HepG2 (cell line): ENCODE results near the gene RILPL1. TPM values are rescaled to one million over a fixed set of nuclear protein-coding genes. Genes with fewer than 3 reads are reported as not detected.
A peak's percentile ranks its signal among the peaks of the same experiment; 100 is the strongest.

Experiments
- BRD4 ChIP-seq: sonication (generic); formaldehyde crosslinking; IDR thresholded peaks from 2 replicates; pipeline ENCODE4 v1.4.0; 2020; ENCODE audit warnings: missing genetic modification reagents
- CBX5 ChIP-seq: sonication (generic); formaldehyde crosslinking; IDR thresholded peaks from 2 replicates; pipeline ENCODE4 v1.4.0; 2020; ENCODE audit warnings: missing genetic modification reagents, borderline replicate concordance
- CHD4 ChIP-seq: fragments of 200-600 bp; sonication (generic); IDR thresholded peaks from 2 replicates; pipeline ENCODE4 v1.7.0; 2017; ENCODE audit warnings: mild to moderate bottlenecking, low read length, borderline replicate concordance
- EED ChIP-seq: sonication (generic); formaldehyde crosslinking; IDR thresholded peaks from 2 replicates; pipeline ENCODE4 v1.5.0; 2020; ENCODE audit warnings: mild to moderate bottlenecking, missing genetic modification reagents
- ETV5 ChIP-seq: IDR thresholded peaks from 2 replicates; pipeline ENCODE4 v1.6.1; 2018; ENCODE audit warnings: missing biosample characterization, missing genetic modification reagents, inconsistent platforms, borderline replicate concordance
- FOSL1 ChIP-seq: sonication (generic); formaldehyde crosslinking; IDR thresholded peaks from 2 replicates; pipeline ENCODE4 v1.9.0; 2021; ENCODE audit warnings: missing genetic modification reagents, borderline replicate concordance
- HMG20A ChIP-seq: IDR thresholded peaks from 2 replicates; pipeline ENCODE4 v1.6.1; 2016; ENCODE audit warnings: borderline replicate concordance
- HMGXB3 ChIP-seq: sonication (generic); formaldehyde crosslinking; IDR thresholded peaks from 2 replicates; pipeline ENCODE4 v1.4.0; 2020; ENCODE audit warnings: missing genetic modification reagents, borderline replicate concordance
- MBNL3 ChIP-seq: fragments of 250-450 bp; sonication (Bioruptor Pico); conservative IDR thresholded peaks from 2 replicates; pipeline ENCODE4 v1.8.0; 2022; ENCODE audit warnings: mild to moderate bottlenecking, inconsistent platforms
- MYPOP ChIP-seq: sonication (generic); formaldehyde crosslinking; IDR thresholded peaks from 2 replicates; pipeline ENCODE4 v1.8.1; 2023; ENCODE audit warnings: mild to moderate bottlenecking, moderate library complexity, missing genetic modification reagents
- NCOR1 ChIP-seq: fragments of 200-600 bp; sonication (generic); IDR thresholded peaks from 2 replicates; pipeline ENCODE4 v1.7.0; 2017; ENCODE audit warnings: antibody characterized with exemption, low read length, borderline replicate concordance
- PRMT3 ChIP-seq: sonication (generic); formaldehyde crosslinking; IDR thresholded peaks from 2 replicates; pipeline ENCODE4 v1.8.1; 2022; ENCODE audit warnings: low read depth, mild to moderate bottlenecking, moderate library complexity, missing genetic modification reagents, borderline replicate concordance
- PRPF4 ChIP-seq: fragments of 200-400 bp; formaldehyde crosslinking; IDR thresholded peaks from 2 replicates; pipeline ENCODE4 v1.6.1; 2016; ENCODE audit warnings: low read length, low read depth; ENCODE audit not compliant: poor library complexity, severe bottlenecking
- SIX1 ChIP-seq: sonication (generic); formaldehyde crosslinking; IDR thresholded peaks from 2 replicates; pipeline ENCODE4 v1.4.0; 2020; ENCODE audit warnings: missing genetic modification reagents, borderline replicate concordance
- SIX4 ChIP-seq: sonication (generic); formaldehyde crosslinking; IDR thresholded peaks from 2 replicates; pipeline ENCODE4 v1.4.0; 2020; ENCODE audit warnings: missing genetic modification reagents
- SMAD3 ChIP-seq: sonication (generic); formaldehyde crosslinking; IDR thresholded peaks from 2 replicates; pipeline ENCODE4 v1.4.0; 2020; ENCODE audit warnings: missing genetic modification reagents
- SNAPC2 ChIP-seq: sonication (generic); formaldehyde crosslinking; IDR thresholded peaks from 2 replicates; pipeline ENCODE4 v1.8.1; 2022; ENCODE audit warnings: mild to moderate bottlenecking, missing genetic modification reagents
- THAP11 ChIP-seq: IDR thresholded peaks from 2 replicates; pipeline ENCODE4 v1.6.1; 2016; ENCODE audit warnings: missing biosample characterization, missing genetic modification reagents
- ZNF354B ChIP-seq: sonication (generic); formaldehyde crosslinking; IDR thresholded peaks from 2 replicates; pipeline ENCODE4 v1.8.0; 2022; ENCODE audit warnings: mild to moderate bottlenecking, missing genetic modification reagents
- ZNF446 ChIP-seq: sonication (generic); formaldehyde crosslinking; IDR thresholded peaks from 2 replicates; pipeline ENCODE4 v1.5.0; 2020; ENCODE audit warnings: mild to moderate bottlenecking, missing genetic modification reagents
- ZNF543 ChIP-seq: sonication (generic); formaldehyde crosslinking; IDR thresholded peaks from 2 replicates; pipeline ENCODE4 v1.4.0; 2020; ENCODE audit warnings: mild to moderate bottlenecking, missing genetic modification reagents
- polyA plus RNA-seq, 8 experiments: library from polyadenylated mRNA; depleted of rRNA in 3 of 8; stranded (reverse) in 7 of 8; unstranded in 1 of 8; fragments of >200 nt; fragmentation: Illumina TruSeq in 4 of 8; extraction: Trizol in 4 of 8; gene quantifications; 2 replicates each; pipeline versions ENCODE4 v1.2.1 to v1.2.3, GENCODE V29; 2011 to 2016; ENCODE audit warnings: low read depth in 4 of 8, missing spikeins in 1 of 8, mixed read lengths in 1 of 8; ENCODE audit not compliant: insufficient read depth in 1 of 8
- total RNA-seq, 5 experiments: library from RNA; depleted of rRNA; stranded (reverse); fragments of >200 nt; fragmentation: Illumina TruSeq; extraction: Trizol; gene quantifications; 2 replicates each; pipeline ENCODE4 v1.2.3, GENCODE V29; 2016; ENCODE audit warnings: low read depth in 1 of 5

The RILPL1 gene
- total and polyA plus RNA-seq, 2 of the 13 experiments (the other 11 are each of a cell fraction or from before 2014, with no cell fraction given): 5.8 to 28.4 TPM

- peak; percentile 86; the same call in 1 of the 2 replicates for TF ChIP-seq CBX5 (CRISPR knock-in tag)
- TF ChIP-seq PRPF4: no peak
- TF ChIP-seq SIX4 (CRISPR knock-in tag): peak; percentile 28; the same call in 1 of the 2 replicates
- TF ChIP-seq ZNF354B (CRISPR knock-in tag): no peak
- no peak for TF ChIP-seq PRMT3 (CRISPR knock-in tag)
- 0 out of 2 replicates have a peak, but pooled peaks have one; percentile 16 for TF ChIP-seq HMG20A (CRISPR knock-in tag)
- TF ChIP-seq ETV5 (CRISPR knock-in tag): peak; percentile 76
- no peak for TF ChIP-seq ZNF446
- TF ChIP-seq NCOR1: no peak
- TF ChIP-seq CHD4: no peak
- no peak for TF ChIP-seq SNAPC2 (CRISPR knock-in tag)
- peak; percentile 83; the same call in 1 of the 2 replicates for TF ChIP-seq SMAD3 (CRISPR knock-in tag)
- TF ChIP-seq ZNF543: peak; percentile 49; the same call in 1 of the 2 replicates
- no peak for TF ChIP-seq SIX1 (CRISPR knock-in tag)
- TF ChIP-seq BRD4 (CRISPR knock-in tag): peak; percentile 97
- TF ChIP-seq HMGXB3 (CRISPR knock-in tag): peak; percentile 72; the same call in 1 of the 2 replicates
- no peak for TF ChIP-seq MBNL3 (CRISPR knock-in tag)
- TF ChIP-seq EED: 0 out of 2 replicates have a peak, but pooled peaks have one; percentile 51
- peak; percentile 70; the same call in 1 of the 2 replicates for TF ChIP-seq MYPOP
- TF ChIP-seq FOSL1: no peak
- peak; percentile 89 for TF ChIP-seq THAP11 (CRISPR knock-in tag)
Measured at GRCh38 chr12:123457980-123458779, 75.3 kb downstream of the RILPL1 start, which contains the start of gene SNRNP35 (continued).
